A549 (cell line): ENCODE data around the gene AGPAT2. TPM values are rescaled to one million over a fixed set of nuclear protein-coding genes. Genes with fewer than 3 reads are reported as not detected.

Experiments used
- ATAC-seq, 2 experiments: fragments of 200-7000 bp in 1 of 2; fragments of >200 bp in 1 of 2; cut with Nextera tagmentation in 1 of 2; cut with Tn5 transposase in 1 of 2; 3 replicates each; pipeline versions ENCODE4 v1.8.0 to v1.9.1; 2018 to 2020; ENCODE audit warnings: mild to moderate bottlenecking in 1 of 2, moderate library complexity in 1 of 2
- CTCF ChIA-PET: fragments of 300-600 bp; sonication (Branson Sonifier 250); formaldehyde crosslinking; extraction: SDS; loops from one replicate; lab custom pipeline; 2021; ENCODE audit warnings: antibody characterized with exemption, inconsistent platforms; lab: Yijun Ruan, JAX
- POLR2A ChIA-PET: fragments of 350-600 bp; formaldehyde crosslinking; extraction: SDS; loops from one replicate; lab custom pipeline; 2021; ENCODE audit warnings: antibody characterized with exemption, inconsistent platforms; lab: Yijun Ruan, JAX
- DNase-seq, 2 experiments: peaks; one replicate each; pipeline versions ENCODE4 v3.0.0 to v3.0.0-alpha.2; 2011 to 2016; ENCODE audit warnings: low read depth in 1 of 2, low spot score in 1 of 2
- FAIRE-seq: peaks from 2 replicates; lab custom pipeline; 2011; peaks lifted over from hg19 to GRCh38; lab: Jason Lieb, UNC
- H3K27ac ChIP-seq, 2 experiments: fragments of >200 bp; sonication (Bioruptor Twin); formaldehyde crosslinking; 3 replicates each; pipeline ENCODE4 v1.5.1; 2016 to 2017
- H3K4me1 ChIP-seq: fragments of >200 bp; sonication (Bioruptor Twin); formaldehyde crosslinking; 3 replicates; pipeline ENCODE4 v1.6.1; 2016
- H3K4me2 ChIP-seq: fragments of >200 bp; sonication (Bioruptor Twin); formaldehyde crosslinking; 3 replicates; pipeline ENCODE4 v1.6.1; 2016
- H3K4me3 ChIP-seq: fragments of >200 bp; sonication (Bioruptor Twin); formaldehyde crosslinking; 3 replicates; pipeline ENCODE4 v1.5.1; 2016
- H3K9me3 ChIP-seq: fragments of >200 bp; sonication (Bioruptor Twin); formaldehyde crosslinking; 3 replicates; pipeline ENCODE4 v1.6.1; 2016
- BHLHE40 ChIP-seq: IDR thresholded peaks from 2 replicates; pipeline ENCODE4 v1.6.1; 2012; ENCODE audit warnings: low read depth, low read length, inconsistent platforms
- CBX8 ChIP-seq: fragments of 200-600 bp; sonication (generic); IDR thresholded peaks from 2 replicates; pipeline ENCODE4 v1.6.1; 2016
- CHD2 ChIP-seq: fragments of 150-350 bp; IDR thresholded peaks from 2 replicates; pipeline ENCODE4 v1.6.1; 2014; ENCODE audit warnings: low read length; ENCODE audit not compliant: partially characterized antibody
- CTCF ChIP-seq: fragments of >200 bp; sonication (Bioruptor Twin); formaldehyde crosslinking; IDR thresholded peaks from 3 replicates; pipeline ENCODE4 v1.5.1; 2016
- EHMT2 ChIP-seq: fragments of 200-600 bp; sonication (generic); IDR thresholded peaks from 2 replicates; pipeline ENCODE4 v1.6.1; 2016; ENCODE audit warnings: antibody characterized with exemption, low read depth, mild to moderate bottlenecking, moderate library complexity
- EP300 ChIP-seq, 2 experiments: fragments of >200 bp; sonication (Bioruptor Twin); formaldehyde crosslinking; IDR thresholded peaks; 2 replicates in 1 of 2; 3 replicates in 1 of 2; pipeline ENCODE4 v1.6.1; 2016 to 2017
- FOXS1 ChIP-seq: fragments of 250-450 bp; sonication (Bioruptor Pico); IDR thresholded peaks from 2 replicates; pipeline ENCODE4 v1.5.0; 2020; ENCODE audit warnings: mild to moderate bottlenecking, moderate library complexity
- GATA3 ChIP-seq: IDR thresholded peaks from 2 replicates; pipeline ENCODE4 v1.6.1; 2012; ENCODE audit warnings: borderline replicate concordance
- HDAC2 ChIP-seq: fragments of 200-600 bp; sonication (generic); IDR thresholded peaks from 2 replicates; pipeline ENCODE4 v1.6.1; 2016
- HES2 ChIP-seq: fragments of >200 bp; sonication (Bioruptor Twin); formaldehyde crosslinking; IDR thresholded peaks from 2 replicates; pipeline ENCODE4 v1.6.1; 2016
- HMGXB4 ChIP-seq: fragments of 250-450 bp; sonication (Bioruptor Pico); IDR thresholded peaks from 2 replicates; pipeline ENCODE4 v1.5.0; 2021; ENCODE audit warnings: mild to moderate bottlenecking, moderate library complexity, borderline replicate concordance
- HOXA7 ChIP-seq: fragments of 250-450 bp; sonication (Bioruptor Pico); IDR thresholded peaks from 2 replicates; pipeline ENCODE4 v1.5.0; 2020; ENCODE audit warnings: mild to moderate bottlenecking, moderate library complexity
- HOXB5 ChIP-seq: fragments of 250-450 bp; sonication (Bioruptor Pico); IDR thresholded peaks from 2 replicates; pipeline ENCODE4 v1.5.0; 2020; ENCODE audit warnings: mild to moderate bottlenecking, moderate library complexity
- JUN ChIP-seq, 2 experiments: fragments of >200 bp; sonication (Bioruptor Twin); formaldehyde crosslinking; IDR thresholded peaks; 2 replicates in 1 of 2; 3 replicates in 1 of 2; pipeline ENCODE4 v1.6.1; 2016 to 2017
- JUNB ChIP-seq: fragments of >200 bp; sonication (Bioruptor Twin); formaldehyde crosslinking; IDR thresholded peaks from 2 replicates; pipeline ENCODE4 v1.6.1; 2016
- KDM1A ChIP-seq: fragments of 200-600 bp; sonication (generic); IDR thresholded peaks from 2 replicates; pipeline ENCODE4 v1.6.1; 2016; ENCODE audit warnings: low read depth, mild to moderate bottlenecking
- MAFK ChIP-seq: fragments of 450-650 bp; IDR thresholded peaks from 2 replicates; pipeline ENCODE4 v1.6.1; 2014; ENCODE audit not compliant: partially characterized antibody
- MYC ChIP-seq: IDR thresholded peaks from 2 replicates; pipeline ENCODE4 v1.6.1; 2012; ENCODE audit warnings: mild to moderate bottlenecking, inconsistent platforms, low read length, improper control_type of control experiment, borderline replicate concordance
- NPAS2 ChIP-seq: fragments of 250-450 bp; sonication (Bioruptor Pico); IDR thresholded peaks from 2 replicates; pipeline ENCODE4 v1.8.0; 2022; ENCODE audit warnings: mild to moderate bottlenecking, moderate library complexity, borderline replicate concordance
- NR3C1 ChIP-seq: fragments of >200 bp; sonication (Bioruptor Twin); formaldehyde crosslinking; IDR thresholded peaks from 3 replicates; pipeline ENCODE4 v1.6.1; 2017
- PHF8 ChIP-seq: fragments of 200-600 bp; sonication (generic); IDR thresholded peaks from 2 replicates; pipeline ENCODE4 v1.6.1; 2016; ENCODE audit warnings: low read depth, mild to moderate bottlenecking, antibody characterized with exemption, moderate library complexity, borderline replicate concordance
- POLR2A ChIP-seq: IDR thresholded peaks from 2 replicates; pipeline ENCODE4 v1.6.1; 2012; ENCODE audit warnings: mild to moderate bottlenecking, low read length
- POLR2AphosphoS2 ChIP-seq: conservative IDR thresholded peaks from 2 replicates; pipeline ENCODE4 v1.6.1; 2012; ENCODE audit warnings: low read length, improper control_type of control experiment, inconsistent platforms
- RAD21 ChIP-seq, 2 experiments: fragments of >200 bp in 1 of 2; sonication (Bioruptor Twin) in 1 of 2; formaldehyde crosslinking in 1 of 2; IDR thresholded peaks in 1 of 2; conservative IDR thresholded peaks in 1 of 2; 2 replicates in 1 of 2; 3 replicates in 1 of 2; pipeline ENCODE4 v1.6.1; 2012 to 2018; ENCODE audit warnings: inconsistent platforms in 1 of 2
- SMC3 ChIP-seq: fragments of >200 bp; sonication (Bioruptor Twin); formaldehyde crosslinking; IDR thresholded peaks from 3 replicates; pipeline ENCODE4 v1.6.1; 2018; ENCODE audit warnings: inconsistent platforms
- TP53 ChIP-seq: fragments of 250-450 bp; sonication (Bioruptor Pico); IDR thresholded peaks from 2 replicates; pipeline ENCODE4 v1.5.0; 2021; ENCODE audit warnings: mild to moderate bottlenecking, moderate library complexity
- USF2 ChIP-seq: fragments of 450-650 bp; IDR thresholded peaks from 2 replicates; pipeline ENCODE4 v1.6.1; 2014; ENCODE audit warnings: antibody characterized with exemption
- ZFP36 ChIP-seq: fragments of 450-650 bp; IDR thresholded peaks from 2 replicates; pipeline ENCODE4 v1.6.1; 2014; ENCODE audit warnings: borderline replicate concordance; ENCODE audit not compliant: partially characterized antibody
- ZNF302 ChIP-seq: fragments of 250-450 bp; sonication (Bioruptor Pico); IDR thresholded peaks from 2 replicates; pipeline ENCODE4 v1.9.0; 2021; ENCODE audit warnings: inconsistent platforms, mild to moderate bottlenecking, moderate library complexity
- ZSCAN20 ChIP-seq: fragments of 250-450 bp; sonication (Bioruptor Pico); IDR thresholded peaks from 2 replicates; pipeline ENCODE4 v1.8.0; 2022; ENCODE audit warnings: mild to moderate bottlenecking, moderate library complexity
- WGBS: methylation state at CpG from one replicate; pipeline ENCODE4 v1.1.6; 2017; ENCODE audit errors: missing lambda C conversion rate; 5-methylcytosine and 5-hydroxymethylcytosine counted together
- polyA plus RNA-seq, 4 experiments: library from polyadenylated mRNA; depleted of rRNA in 3 of 4; stranded (reverse); fragments of >200 nt; fragmentation: RNase III in 1 of 4; extraction: RNeasy Plus Mini Kit Qiagen cat#74134 plus additional on column Dnase treatment in 1 of 4; gene quantifications; 2 replicates in 3 of 4; 3 replicates in 1 of 4; pipeline ENCODE4 v1.2.3, GENCODE V29; 2011 to 2017

AGPAT2 gene
- polyA plus RNA-seq, 2 of the 4 experiments (the other 2 are of a cell fraction): 32.3 to 49.5 TPM

GRCh38 chr9:136646827-136647711 lies 40.2 kb downstream of the AGPAT2 start:
- Histone ChIP-seq H3K9me3 (no peaks in the 10 kb centered on the region), H3K27ac (no peak overlapping the region), H3K4me1 (peaks cover 12% of the 10 kb centered on the region), H3K4me3 (no peak overlapping the region), H3K4me2 (no peak overlapping the region)
- ATAC-seq: no peak
- FAIRE-seq: no peak
- ChIA-PET POLR2A (no interaction called here), CTCF (interaction anchor here (0.9 to 17.6 kb wide), 8 partner anchors 11 to 159 kb away, joined by 3 to 313 read pairs (median 5); no protein-coding TSS in a partner anchor)
- WGBS: 88% methylated on average over 18 of the region's 29 CpGs
- DNase-seq: no peak
- TF ChIP-seq ZFP36 (no peak), TP53 (CRISPR knock-in tag) (no peak), PHF8 (no peak), JUNB (no peak), HOXA7 (no peak), JUN (IDR thresholded peaks at IDR 0.05) (no peak), MYC (no peak), EHMT2 (no peak), CTCF (no peak), ZSCAN20 (CRISPR knock-in tag) (no peak), KDM1A (no peak), SMC3 (no peak), USF2 (no peak), POLR2A (no peak), CHD2 (no peak), BHLHE40 (no peak), HMGXB4 (no peak), HDAC2 (no peak), FOXS1 (CRISPR knock-in tag) (no peak), ZNF302 (CRISPR knock-in tag) (no peak)

GRCh38 chr9:136645903-136646754 lies 41.1 kb downstream of the AGPAT2 start:
- CTCF ChIA-PET: interaction anchor here (1.0 to 17.6 kb wide), 12 partner anchors 12 to 246 kb away, joined by 3 to 313 read pairs (median 6); no protein-coding TSS in a partner anchor
- FAIRE-seq: no peak
- no peak for ATAC-seq
- POLR2A ChIA-PET: no interaction called here
- WGBS: 90% methylated on average over 35 of the region's 40 CpGs
- DNase-seq: no peak
- Histone ChIP-seq H3K4me3 (no peak overlapping the region), H3K4me1 (peaks cover 12% of the 10 kb centered on the region), H3K9me3 (no peaks in the 10 kb centered on the region), H3K4me2 (no peak overlapping the region), H3K27ac (no peak overlapping the region)
- TF ChIP-seq MYC (no peak), CHD2 (no peak), JUNB (no peak), GATA3 (no peak), NPAS2 (CRISPR knock-in tag) (no peak), EP300 (IDR thresholded peaks at IDR 0.05) (no peak), HES2 (no peak), RAD21 (conservative IDR thresholded peaks at IDR 0.05 in 1 of 2, IDR thresholded peaks at IDR 0.05 in 1 of 2) (no peak), MAFK (no peak), CTCF (no peak), KDM1A (no peak), POLR2AphosphoS2 (no peak), NR3C1 (no peak), HOXB5 (CRISPR knock-in tag) (no peak), CBX8 (no peak)
